Measurements from ENCODE around the gene TRIL. TPM values are rescaled to one million over a fixed set of nuclear protein-coding genes. Genes with fewer than 3 reads are reported as not detected.

The TRIL gene
- total RNA-seq, 1 experiment from 2014 or later: 0.45 TPM

- CTCF ChIA-PET: no interaction called here
These were observed 19.8 kb upstream of the TRIL start for GRCh38 chr7:28977881-28978280.

GRCh38 chr7:28976022-28976421 is 17.9 kb upstream of the TRIL start:
- ChIA-PET CTCF (no interaction called here), POLR2A (no interaction called here)
- H3K36me3 ChIP-seq (ENCODE audit: control insufficient read depth, insufficient read depth, low read length): no peaks in the 10 kb centered on the region
- H3K27me3 ChIP-seq (replicated peaks; ENCODE audit: control insufficient read depth, insufficient read depth, low read length): no peaks in the 10 kb centered on the region
- no TSS peak for BruUV-seq (replicated peaks)
- Mint-ChIP-seq H3K27me3 (ENCODE audit: insufficient read depth, unreplicated experiment) (no peaks in the 10 kb centered on the region), H3K9me3 (ENCODE audit: unreplicated experiment) (peaks cover 21% of the 10 kb centered on the region), H3K27ac (ENCODE audit: unreplicated experiment) (no peak overlapping the region), H3K4me3 (ENCODE audit: unreplicated experiment) (no peak overlapping the region), H3K4me1 (ENCODE audit: low read depth, unreplicated experiment) (peaks cover 3% of the 10 kb centered on the region), H3K36me3 (ENCODE audit: insufficient read depth, unreplicated experiment) (no peaks in the 10 kb centered on the region)
- TF ChIP-seq CTCF (IDR thresholded peaks at IDR 0.05; ENCODE audit: insufficient read depth in 1 of 2, low read depth in 1 of 2, low read length in 1 of 2, severe bottlenecking in 1 of 2, unreplicated experiment in 1 of 2): no peak
- no peak overlapping the region for H3K4me3 ChIP-seq (ENCODE audit: low read depth, low read length)
- intact Hi-C loops (cut with micrococcal nuclease; ENCODE audit: unreplicated experiment): no loop called here
- no peaks in the 10 kb centered on the region for H3K9me3 ChIP-seq
- no peaks in the 10 kb centered on the region for H3K4me1 ChIP-seq
- no peak for DNase-seq

More at GRCh38 chr7:28977881-28978280, 19.8 kb upstream of the TRIL start:
- Histone ChIP-seq H3K4me3 (ENCODE audit: low read depth, low read length) (no peak overlapping the region), H3K27me3 (replicated peaks; ENCODE audit: control insufficient read depth, insufficient read depth, low read length) (no peaks in the 10 kb centered on the region), H3K36me3 (ENCODE audit: control insufficient read depth, insufficient read depth, low read length) (no peaks in the 10 kb centered on the region), H3K9me3 (no peaks in the 10 kb centered on the region), H3K4me1 (no peaks in the 10 kb centered on the region)
- no TSS peak for BruUV-seq (replicated peaks)
- no peak for TF ChIP-seq CTCF (IDR thresholded peaks at IDR 0.05; ENCODE audit: insufficient read depth in 1 of 2, low read depth in 1 of 2, low read length in 1 of 2, severe bottlenecking in 1 of 2, unreplicated experiment in 1 of 2)
- no peaks in the 10 kb centered on the region for H3K27me3 Mint-ChIP-seq (ENCODE audit: insufficient read depth, unreplicated experiment)
- peaks cover 6% of the 10 kb centered on the region for H3K4me1 Mint-ChIP-seq (ENCODE audit: low read depth, unreplicated experiment)
- H3K27ac Mint-ChIP-seq (ENCODE audit: unreplicated experiment): no peak overlapping the region
- no peak for DNase-seq
- H3K9me3 Mint-ChIP-seq (ENCODE audit: unreplicated experiment): peaks cover 12% of the 10 kb centered on the region
- no peak overlapping the region for H3K4me3 Mint-ChIP-seq (ENCODE audit: unreplicated experiment)
- intact Hi-C loops (cut with micrococcal nuclease; ENCODE audit: unreplicated experiment): no loop called here
- H3K36me3 Mint-ChIP-seq (ENCODE audit: insufficient read depth, unreplicated experiment): no peaks in the 10 kb centered on the region
- POLR2A ChIA-PET: no interaction called here

- H3K4me3 ChIP-seq (ENCODE audit: low read depth, low read length): no peak overlapping the region
- Mint-ChIP-seq H3K4me3 (ENCODE audit: unreplicated experiment) (no peak overlapping the region), H3K36me3 (ENCODE audit: insufficient read depth, unreplicated experiment) (no peaks in the 10 kb centered on the region), H3K9me3 (ENCODE audit: unreplicated experiment) (peaks cover 21% of the 10 kb centered on the region), H3K4me1 (ENCODE audit: low read depth, unreplicated experiment) (no peaks in the 10 kb centered on the region), H3K27me3 (ENCODE audit: insufficient read depth, unreplicated experiment) (no peaks in the 10 kb centered on the region), H3K27ac (ENCODE audit: unreplicated experiment) (no peak overlapping the region)
- H3K36me3 ChIP-seq (ENCODE audit: control insufficient read depth, insufficient read depth, low read length): no peaks in the 10 kb centered on the region
- H3K27me3 ChIP-seq (replicated peaks; ENCODE audit: control insufficient read depth, insufficient read depth, low read length): no peaks in the 10 kb centered on the region
- ChIA-PET POLR2A (no interaction called here), CTCF (no interaction called here)
- DNase-seq: no peak
- no peaks in the 10 kb centered on the region for H3K4me1 ChIP-seq
- H3K9me3 ChIP-seq: no peaks in the 10 kb centered on the region
- intact Hi-C loops (cut with micrococcal nuclease; ENCODE audit: unreplicated experiment): no loop called here
- no peak for TF ChIP-seq CTCF (IDR thresholded peaks at IDR 0.05; ENCODE audit: insufficient read depth in 1 of 2, low read depth in 1 of 2, low read length in 1 of 2, severe bottlenecking in 1 of 2, unreplicated experiment in 1 of 2)
- no TSS peak for BruUV-seq (replicated peaks)
These were observed 15.5 kb upstream of the TRIL start for GRCh38 chr7:28973591-28973990.
